ENCODE measurements around the gene TPR.
"Not testable (repeated sequence)": the region's sequence is repeated elsewhere in the genome, so short reads cannot be mapped to it uniquely, and the experiment has no call there.

TPR gene

DNA sequence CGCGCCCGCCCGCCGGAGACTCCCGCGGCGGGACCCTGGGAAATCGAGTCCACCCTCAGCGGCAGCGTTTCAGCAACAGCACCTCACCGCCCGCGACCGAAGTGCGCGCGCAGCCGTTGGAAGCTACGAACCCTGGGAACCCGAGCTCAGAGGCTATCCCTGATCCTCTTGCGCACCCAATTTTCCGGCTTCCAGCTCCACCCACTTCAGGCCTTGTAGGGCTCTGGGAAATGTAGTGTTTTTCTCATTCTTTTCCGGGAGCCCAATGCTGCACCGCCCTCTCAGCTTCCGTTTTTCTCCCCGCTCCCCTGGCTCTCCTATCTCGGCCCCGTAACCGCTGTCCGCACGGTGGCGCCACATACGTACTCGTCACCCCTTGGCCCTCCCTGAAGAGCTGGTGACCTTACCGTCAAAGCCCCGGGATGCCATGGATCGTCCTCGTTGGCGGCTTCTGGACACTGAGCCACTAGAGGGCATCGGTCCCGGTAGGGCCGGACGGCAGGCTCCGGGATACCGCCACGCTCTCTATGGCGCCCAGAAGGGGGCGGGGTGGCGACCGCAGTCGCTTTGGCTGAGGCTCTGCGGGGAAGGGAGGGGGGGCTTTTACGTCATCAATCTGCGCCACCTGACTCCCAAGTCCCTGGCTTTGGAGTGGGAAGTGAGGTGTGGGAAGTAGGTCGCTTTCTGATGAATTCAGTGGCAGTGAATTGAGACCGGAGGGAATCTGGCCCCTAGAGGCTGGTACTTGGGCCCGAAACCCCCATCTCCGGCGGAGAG is at the start of gene TPR, which contains the start of gene ODR4:
Gene TPR, minus strand, starts transcription at position 102 of the 777 bp plus-strand sequence. CDS start 225 bp downstream, outside the sequence.
Gene ODR4, plus strand, starts transcription at position 687 of the 777 bp plus-strand sequence. CDS start 3,948 bp downstream, outside the sequence.
- peak; percentile 99 for DNase-seq

DNA sequence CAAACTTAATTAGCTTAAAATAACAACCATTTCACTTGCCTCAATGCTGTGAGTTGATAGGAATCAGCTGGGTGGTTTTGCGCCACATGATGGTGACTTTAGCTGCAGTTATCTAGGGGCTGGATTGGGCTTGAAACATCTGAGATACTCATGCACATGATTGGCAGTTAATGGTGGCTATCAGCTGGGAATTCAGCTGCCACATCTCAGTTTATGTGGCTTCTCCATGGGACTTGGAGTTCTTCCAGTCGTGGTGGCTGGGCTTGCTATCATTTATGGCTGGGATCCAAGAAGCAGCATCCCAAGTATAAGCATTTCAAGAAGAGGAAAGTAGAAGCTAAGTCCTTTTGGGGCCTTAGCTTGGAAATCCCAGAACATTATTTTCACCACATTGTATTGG is 49.5 kb upstream of the TPR start:
- peak in 1 of 2 experiments; percentile 33 for DNase-seq

DNA sequence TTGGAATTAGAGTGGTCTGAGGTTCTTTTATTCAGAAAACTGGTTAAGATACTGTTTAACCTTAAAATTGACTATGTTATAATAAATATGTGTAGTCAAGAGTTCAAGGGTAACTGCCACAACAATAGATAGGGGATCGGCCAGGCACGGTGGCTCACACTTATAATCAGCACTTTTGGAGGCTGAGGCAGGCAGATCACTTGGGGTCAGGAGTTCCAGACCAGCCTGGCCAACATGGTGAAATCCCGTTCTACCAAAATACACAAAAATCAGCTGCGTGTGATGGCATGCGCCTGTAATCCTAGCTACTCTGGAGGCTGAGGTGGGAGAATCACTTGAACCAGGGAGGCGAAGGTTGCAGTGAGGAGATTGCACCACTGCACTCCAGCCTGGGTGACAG is 46.4 kb upstream of the TPR start:
- DNase-seq: no peak

DNA sequence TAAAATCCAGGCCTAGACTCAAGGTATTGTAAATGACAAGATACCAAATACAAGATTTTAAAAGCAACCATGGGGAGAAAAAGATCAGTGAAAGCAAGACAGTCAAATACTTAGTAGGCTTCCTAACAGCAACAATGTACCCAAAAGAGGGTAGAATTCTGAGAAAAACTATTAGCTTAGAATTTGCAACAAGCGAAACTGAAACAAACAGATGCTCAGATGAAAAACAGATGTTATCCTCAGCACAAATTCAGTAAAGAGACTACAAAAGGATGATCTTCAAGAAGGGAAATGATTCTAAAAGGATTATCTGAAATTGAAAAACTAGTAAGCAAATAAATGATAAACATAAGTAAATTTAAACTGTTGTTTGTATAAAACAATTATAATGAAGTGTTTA is 45.9 kb upstream of the TPR start:
- DNase-seq: no peak

DNA sequence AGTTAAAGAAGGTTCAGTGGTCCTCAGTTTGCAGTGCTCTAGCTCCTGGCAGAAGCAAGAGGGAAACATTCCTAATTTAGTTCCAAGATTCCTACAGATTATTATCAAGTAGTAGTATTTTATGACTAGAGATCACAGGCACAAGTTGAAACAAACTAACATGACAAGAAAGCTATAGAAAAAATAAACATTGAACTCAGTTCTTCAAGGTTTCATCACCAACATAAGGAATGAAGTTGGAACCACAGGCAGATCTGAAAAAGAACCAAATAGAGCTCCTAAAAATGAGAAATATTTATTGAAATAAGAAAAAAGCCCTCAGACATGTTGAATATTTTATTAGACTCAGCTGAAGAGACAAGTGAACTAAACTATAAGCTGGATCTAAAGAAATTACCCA is 45.3 kb upstream of the TPR start:
- DNase-seq: no peak

DNA sequence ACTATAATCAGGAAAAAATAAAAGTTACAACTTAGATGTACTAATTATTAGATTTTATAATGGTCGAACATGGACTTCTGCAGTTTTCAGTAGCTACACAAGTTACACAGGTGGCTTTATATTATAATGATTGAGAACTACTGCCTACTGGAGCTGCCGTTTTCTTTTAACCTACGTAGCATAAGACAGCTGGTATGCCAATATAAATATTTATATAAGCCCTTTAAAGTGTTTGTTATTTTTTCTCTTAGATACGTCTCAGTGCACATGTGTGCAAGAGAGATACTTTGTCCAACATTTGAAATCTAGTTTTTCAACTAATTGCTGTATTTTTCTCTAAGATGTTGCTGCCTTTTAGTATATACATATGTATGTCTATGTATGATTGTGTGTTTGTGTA is 43.5 kb upstream of the TPR start:
- DNase-seq: no peak

DNA sequence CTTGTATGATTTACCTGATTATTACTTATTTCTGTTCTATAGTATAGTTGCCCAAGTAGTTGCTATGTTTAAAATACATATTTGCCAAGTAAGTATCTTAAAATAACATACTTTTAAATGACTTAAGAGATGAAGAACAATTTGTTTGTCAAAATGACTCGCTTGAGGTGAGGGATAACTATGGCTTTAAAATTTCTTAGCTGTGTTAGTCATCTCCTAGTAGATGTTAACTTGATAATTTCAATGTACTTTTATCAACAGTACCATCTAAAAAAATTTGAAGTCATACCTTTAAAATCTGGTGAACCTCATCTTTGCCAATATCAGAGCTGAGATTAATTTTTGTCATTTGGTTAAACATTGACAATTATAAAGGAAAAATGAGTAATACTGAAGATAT is 38.3 kb upstream of the TPR start:
- no peak for DNase-seq

DNA sequence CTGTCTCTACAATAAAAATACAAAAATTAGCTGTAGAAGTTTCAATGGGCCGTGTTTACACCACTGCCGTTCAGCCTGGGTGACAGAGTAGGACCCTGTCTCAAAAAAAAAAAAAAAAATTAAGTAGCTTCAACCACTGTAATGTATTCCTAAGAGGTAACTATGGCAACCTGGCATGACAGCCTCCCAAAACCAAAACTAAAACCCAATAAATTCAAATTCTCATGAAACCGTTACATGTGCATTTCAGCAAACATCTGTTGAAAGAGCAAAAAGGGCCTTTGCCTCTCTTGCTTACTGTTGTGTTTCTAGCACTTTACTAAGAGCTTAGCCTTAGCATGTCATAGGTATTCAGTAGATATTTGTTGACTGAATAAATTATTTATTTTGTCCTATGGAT is 34.0 kb upstream of the TPR start:
- DNase-seq: no peak

DNA sequence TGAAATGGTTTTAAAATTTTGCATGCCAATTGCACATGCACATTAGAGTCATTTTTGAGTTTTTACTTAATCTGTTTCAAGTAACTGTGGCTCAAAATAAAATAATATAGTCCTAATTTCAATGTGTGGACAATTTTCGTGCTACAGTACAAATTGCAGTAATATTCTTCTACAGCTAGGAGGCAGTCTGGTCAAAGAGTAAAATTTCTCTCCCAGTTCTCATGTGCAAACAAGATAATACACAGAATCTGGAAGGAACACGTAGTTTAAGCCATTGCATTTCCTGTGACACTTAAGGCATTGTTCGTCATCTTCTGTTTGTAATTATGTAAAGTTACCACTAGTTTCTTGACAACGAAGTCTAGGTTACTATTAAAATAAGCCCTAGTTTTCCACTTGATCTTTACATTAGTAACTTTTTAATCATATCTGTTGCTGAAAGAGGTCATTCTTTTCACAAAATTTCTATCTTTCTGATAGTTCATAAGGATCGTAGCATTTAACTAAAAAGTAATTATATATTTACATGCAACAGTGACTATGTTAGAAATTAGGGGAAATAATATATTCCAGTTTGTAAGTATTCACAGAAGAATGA is 29.5 kb upstream of the TPR start:
- DNase-seq: peak; percentile 33 to 74

DNA sequence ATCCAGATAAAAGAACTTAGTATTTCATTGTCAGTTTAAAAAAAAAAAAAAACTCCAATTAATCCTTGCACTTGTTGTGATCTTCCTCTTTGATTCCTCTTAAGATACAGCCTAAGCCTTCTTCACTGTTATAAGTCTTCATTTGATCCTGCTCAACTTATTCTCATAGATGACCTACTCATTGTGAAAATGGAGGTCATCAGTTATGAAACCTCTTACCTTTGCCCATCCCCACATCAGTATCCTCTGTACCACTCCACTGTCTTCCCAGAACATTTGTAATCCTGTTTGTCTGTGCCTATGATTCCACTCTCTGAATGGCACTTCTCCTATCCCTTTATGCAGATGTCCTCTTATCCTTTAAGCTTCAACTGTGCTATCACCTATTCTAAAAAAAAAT is 28.6 kb upstream of the TPR start:
- DNase-seq: no peak

DNA sequence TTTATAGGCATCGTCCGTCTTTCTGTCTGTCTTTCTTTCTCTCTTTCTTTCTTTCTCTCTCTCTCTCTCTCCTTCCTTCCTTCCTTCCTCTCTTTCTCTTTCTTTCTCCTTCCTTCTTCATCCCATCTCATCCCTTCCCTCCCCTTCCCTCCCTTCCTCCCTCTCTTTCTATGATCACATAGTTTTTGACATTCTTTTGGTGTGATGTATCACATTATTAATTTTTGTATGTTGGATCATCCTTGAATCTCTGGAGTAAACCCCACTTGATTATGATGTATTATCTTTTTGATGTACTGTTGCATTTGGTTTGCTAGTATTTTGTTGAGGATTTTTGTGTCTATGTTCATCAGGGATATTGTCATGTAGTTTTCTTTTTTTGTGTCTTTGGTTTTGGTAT is 26.4 kb upstream of the TPR start:
- DNase-seq: not testable (repeated sequence)

DNA sequence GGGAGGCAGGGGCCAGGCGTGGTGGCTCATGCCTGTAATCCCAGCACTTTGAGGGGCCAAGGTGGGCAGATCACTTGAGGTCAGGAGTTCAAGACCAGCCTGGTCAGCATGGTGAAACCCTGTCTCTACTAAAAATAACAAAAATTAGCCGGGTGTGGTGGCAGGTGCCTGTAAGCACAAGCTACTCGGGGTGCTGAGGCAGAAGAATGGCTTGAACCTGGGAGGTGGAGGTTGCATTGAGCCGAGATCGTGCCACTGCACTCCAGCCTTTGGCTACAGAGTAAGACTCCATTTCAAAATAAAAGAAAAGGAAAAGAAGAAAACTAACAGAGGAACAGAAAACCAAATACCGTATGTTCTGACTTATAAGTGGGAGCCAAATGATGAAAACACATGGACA is 17.7 kb upstream of the TPR start:
- not testable (repeated sequence) for DNase-seq

DNA sequence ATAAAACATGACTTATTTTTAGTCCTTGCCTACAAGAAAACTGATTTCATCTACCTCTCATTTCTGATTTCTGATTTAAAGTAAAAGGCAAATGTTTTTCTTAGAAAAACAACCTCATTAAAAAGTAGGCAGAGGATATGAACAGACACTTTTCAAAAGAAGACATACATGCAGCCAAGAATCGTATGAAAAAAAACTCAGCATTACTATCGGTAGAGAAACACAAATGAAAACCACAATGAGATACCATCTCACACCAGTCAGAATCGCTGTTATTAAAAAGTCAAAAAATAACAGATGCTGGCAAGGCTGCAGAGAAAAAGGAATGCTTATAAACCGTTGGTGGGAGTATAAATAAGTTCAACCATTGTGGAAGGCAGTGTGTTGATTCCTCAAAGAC is 16.8 kb upstream of the TPR start:
- no peak for DNase-seq

DNA sequence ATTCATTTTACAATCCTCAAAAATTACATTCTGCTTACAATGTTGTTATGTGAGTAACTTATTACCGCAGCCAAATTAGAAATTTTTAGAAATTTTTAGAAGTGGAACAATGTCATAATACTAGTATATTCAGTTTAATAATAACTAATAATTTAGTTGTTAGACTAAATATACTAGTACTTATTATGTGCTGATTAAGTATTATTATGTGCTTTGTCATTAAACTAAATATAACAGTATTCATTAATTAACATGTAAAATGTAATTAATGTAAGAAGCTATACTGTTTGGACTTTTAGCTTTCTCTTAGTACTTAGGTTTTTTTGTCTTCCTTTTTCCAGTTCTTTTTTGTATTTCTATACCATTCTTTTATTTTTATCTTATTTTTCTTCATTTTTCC is 15.9 kb upstream of the TPR start:
- no peak for DNase-seq

DNA sequence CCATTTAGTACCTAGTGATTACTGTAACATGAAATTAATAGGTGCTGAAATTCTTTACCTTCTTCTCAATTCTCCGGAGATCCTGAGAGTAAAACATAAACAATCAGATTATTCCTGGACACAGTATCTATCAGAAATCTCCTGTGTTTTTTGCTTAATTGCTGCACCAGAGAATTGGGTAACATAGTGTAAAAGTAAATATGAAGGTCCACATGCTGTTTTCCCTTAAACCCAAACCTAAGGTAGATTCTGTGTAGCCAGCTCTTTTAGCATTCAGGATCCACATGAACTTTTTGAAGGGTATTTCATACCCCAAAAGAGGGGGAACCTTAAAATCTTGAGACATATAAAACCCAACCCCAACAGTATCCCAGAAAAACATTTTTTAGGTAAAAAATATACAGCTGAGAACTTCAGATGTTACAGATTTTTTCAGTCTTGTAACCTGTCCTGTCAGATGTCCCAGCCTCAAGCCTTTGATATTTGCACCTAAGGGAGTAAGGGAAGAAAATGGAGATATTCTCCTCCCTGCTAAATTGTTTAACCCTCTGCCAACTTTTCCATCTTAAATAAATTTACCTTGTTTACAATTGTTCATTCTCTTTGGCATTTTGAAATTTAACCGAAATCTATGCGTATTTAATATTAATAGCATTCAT is 11.8 kb upstream of the TPR start:
- no peak for DNase-seq

DNA sequence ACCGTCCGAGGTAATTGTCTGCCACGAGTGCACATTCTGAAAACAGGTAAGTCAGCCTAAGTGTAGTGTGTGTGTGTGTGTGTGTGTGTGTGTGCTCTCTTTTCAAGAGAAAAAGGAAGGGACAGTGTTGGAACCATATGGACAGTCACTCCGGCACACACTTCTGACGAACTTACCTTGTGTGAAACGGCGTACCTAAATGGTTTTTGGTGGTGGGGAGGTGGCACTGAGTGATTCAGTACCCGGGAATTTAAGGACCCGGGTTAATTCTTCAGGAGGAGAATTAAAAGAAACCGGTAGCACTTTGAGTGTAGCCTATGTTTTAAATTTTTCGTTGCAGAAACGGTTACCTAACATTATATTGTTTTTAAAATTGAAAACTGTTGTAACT is 871 bp upstream of the TPR start:
- DNase-seq: no peak

DNA sequence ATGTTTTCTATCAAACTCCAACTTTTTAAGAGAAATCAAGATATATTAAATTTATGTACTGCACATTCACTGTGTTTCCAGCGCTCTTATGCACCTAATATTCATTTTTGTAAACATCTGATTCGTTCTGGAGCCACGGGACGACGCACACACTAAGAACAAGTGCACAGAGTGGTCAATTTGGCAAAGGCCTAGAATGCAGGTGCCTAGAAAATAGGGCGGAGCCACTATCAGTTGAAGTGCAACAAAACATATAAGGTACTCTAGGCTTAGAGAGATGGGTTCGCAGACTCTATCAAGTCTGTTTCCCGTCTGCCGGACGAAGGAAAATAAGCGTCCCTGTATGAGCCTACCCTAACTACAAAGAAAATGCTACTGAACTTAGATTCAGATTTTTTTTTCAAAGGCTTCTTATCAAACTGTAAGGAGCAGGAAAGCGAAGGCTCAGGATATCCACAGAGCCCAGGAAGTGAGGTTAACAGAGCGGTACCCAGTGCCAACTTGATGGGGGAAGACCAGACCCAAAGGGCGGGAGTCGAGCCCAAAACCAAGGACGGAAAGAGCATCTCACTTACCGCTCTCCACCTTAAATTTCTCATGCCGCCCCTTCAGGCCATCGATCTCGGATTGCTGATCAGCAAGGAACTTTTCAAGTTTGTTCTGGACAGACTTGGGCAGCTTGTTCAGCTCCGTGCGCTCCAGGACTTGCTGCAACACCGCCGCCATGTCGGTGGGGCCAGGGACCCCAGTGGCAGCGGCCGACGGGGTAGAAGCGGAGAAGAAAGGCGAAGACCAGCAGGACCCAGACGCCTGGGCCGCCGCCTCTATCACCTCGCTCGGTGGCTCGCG is 526 bp downstream of the TPR start:
- DNase-seq: peak; percentile 55 to 59

DNA sequence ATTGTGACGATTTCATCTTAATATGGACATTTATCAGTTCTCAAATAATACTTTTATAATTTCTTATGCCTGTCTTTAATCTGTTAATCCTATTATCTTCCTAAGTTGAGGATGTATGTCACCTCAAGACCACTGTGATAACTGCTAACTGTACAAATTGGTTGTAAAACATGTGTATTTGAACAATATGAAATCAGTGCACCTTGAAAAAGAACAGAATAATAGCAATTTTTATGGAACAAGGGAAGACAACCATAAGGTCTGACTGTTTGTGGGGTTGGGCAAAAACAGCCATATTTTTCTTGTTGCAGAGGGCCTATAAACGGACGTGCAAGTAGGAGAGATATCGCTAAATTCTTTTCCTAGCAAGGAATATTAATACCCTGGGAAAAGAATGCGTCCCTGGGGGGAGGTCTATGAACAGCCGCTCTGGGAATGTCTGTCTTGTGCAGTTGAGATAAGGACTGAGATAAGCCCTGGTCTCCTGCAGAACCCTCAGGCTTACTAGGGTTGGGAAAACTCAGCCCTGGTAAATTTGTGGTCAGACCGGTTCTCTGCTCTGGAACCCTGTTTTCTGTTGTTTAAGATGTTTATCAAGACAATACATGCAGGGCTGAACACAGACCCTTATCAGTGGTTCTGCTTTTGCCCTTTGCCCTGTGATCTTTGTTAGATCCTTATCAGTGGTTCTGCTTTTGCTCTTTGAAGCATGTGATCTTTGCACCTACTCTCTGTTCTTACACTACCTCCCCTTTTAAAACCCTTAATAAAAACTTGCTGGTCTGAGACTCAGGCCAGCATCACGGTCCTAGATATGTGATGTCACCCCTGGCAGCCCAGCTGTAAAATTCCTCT is 27.0 kb downstream of the TPR start:
- not testable (repeated sequence) for DNase-seq

DNA sequence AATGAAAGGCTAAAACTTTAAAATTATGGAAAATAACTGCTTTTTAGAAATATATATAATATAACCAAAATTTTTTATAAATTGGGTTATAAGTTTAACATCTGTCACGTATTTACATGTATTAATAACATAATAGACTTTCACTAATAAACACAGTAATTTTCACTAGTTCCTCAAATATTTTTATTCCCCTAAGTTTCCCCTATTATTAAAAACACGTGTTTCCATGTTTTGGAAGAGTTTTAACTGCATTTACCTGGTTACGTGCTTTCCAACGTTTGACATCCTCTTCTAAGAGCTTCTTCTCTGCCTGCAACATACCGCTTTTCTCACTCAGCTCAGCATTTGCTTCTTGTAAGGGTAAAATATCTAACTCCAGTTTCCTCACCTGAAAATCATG is 34.3 kb downstream of the TPR start:
- DNase-seq: no peak

DNA sequence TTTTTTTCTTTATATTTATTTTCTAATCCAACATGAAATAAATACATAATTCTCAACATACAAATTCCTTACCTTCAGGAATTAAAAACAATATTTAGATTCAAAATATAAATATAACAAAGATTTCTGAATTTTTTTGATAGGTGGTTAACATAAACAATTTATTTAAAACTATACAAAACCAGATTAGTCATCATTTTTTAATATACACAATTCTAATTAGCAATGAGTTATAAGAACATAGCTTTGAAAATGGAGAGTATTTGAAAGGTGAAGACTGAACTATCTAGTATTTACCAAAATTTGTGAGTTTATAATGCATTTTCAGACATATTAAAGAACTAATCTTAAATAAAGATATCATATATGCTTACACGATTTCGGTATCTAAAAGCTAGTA is 37.5 kb downstream of the TPR start:
- DNase-seq: no peak

DNA sequence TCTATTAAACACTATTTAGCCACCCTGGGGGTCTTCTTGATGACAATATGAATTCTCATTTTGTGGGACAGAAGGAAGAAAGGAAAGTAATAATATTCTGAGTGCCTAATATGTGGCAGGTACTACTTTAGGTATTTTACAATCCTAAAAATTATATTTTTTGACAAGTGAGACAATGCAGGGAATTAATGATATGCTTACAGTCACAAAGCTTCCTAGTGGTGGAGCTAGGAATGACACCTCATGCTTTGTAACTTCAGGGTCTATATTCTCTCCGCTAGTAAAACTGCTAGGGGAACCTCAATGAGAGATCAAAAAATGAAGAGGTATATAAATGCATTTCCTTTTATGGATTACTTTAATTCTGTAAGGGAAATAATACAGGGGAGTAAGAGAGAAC is 44.3 kb downstream of the TPR start:
- DNase-seq: no peak

DNA sequence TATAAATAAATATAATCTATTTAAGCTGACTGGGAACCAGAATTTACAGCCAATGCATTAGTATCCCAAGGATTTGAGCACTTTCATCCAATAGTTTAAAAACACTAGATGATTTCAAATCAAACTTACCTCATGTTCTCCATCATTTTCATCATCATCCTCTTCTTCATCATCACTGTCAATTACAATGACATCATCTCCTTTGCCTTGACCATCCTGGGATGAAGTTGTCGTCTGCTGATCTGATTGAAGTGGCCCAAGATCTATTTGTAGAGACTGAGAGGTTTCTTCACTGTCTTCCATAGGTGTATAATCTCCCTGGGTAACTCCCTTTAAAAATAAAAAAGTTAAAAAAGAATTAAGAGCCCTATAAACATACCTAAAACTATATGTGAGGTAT is 47.7 kb downstream of the TPR start:
- DNase-seq: no peak
